ENCODE measurements around the gene TMEM187.

TMEM187 gene

GRCh38 chrX:154017766-154018517, 45.4 kb downstream of the TMEM187 start:
- no peak for DNase-seq (ENCODE audit: low read depth)
- TF ChIP-seq CTCF (conservative IDR thresholded peaks at IDR 0.05; ENCODE audit: low read depth, low read length), result no peak
- H3K4me3 ChIP-seq (ENCODE audit: low read depth, low read length), result peak overlapping the region; percentile 64

GRCh38 chrX:154018518-154019060, 46.0 kb downstream of the TMEM187 start:
- peak overlapping the region; percentile 64 for H3K4me3 ChIP-seq (ENCODE audit: low read depth, low read length)
- DNase-seq (ENCODE audit: low read depth), result no peak
- no peak for TF ChIP-seq CTCF (conservative IDR thresholded peaks at IDR 0.05; ENCODE audit: low read depth, low read length)

GRCh38 chrX:154019061-154019621, 46.6 kb downstream of the TMEM187 start:
- no peak for TF ChIP-seq CTCF (conservative IDR thresholded peaks at IDR 0.05; ENCODE audit: low read depth, low read length)
- peak overlapping the region; percentile 64 for H3K4me3 ChIP-seq (ENCODE audit: low read depth, low read length)
- no peak for DNase-seq (ENCODE audit: low read depth)

GRCh38 chrX:154019633-154020528, 47.3 kb downstream of the TMEM187 start, which contains the start of gene IRAK1:
TSS of gene IRAK1 (minus strand) at chrX:154019902. CDS start at chrX:154019812, 90 bp downstream.
- peak; percentile 53 for DNase-seq (ENCODE audit: low read depth)
- TF ChIP-seq CTCF (conservative IDR thresholded peaks at IDR 0.05; ENCODE audit: low read depth, low read length), result no peak
- H3K4me3 ChIP-seq (ENCODE audit: low read depth, low read length), result peak within 1 kb of the TSS; percentile 64

GRCh38 chrX:154020536-154021115, 48.1 kb downstream of the TMEM187 start:
- peak overlapping the region; percentile 53 for H3K4me3 ChIP-seq (ENCODE audit: low read depth, low read length)
- DNase-seq (ENCODE audit: low read depth), result no peak
- no peak for TF ChIP-seq CTCF (conservative IDR thresholded peaks at IDR 0.05; ENCODE audit: low read depth, low read length)

- H3K4me3 ChIP-seq (ENCODE audit: low read depth, low read length), result no peak overlapping the region
- TF ChIP-seq CTCF (conservative IDR thresholded peaks at IDR 0.05; ENCODE audit: low read depth, low read length), result peak; percentile 4
- DNase-seq (ENCODE audit: low read depth), result peak; percentile 60
Measured at GRCh38 chrX:154021131-154021611, 48.6 kb downstream of the TMEM187 start.

Measured in choroid plexus epithelial cell (primary cell).